Raji (cell line): ENCODE measurements around the gene C9orf72.

ENCODE experiments used
- POLR2A ChIP-seq: IDR thresholded peaks from 2 replicates; pipeline ENCODE4 v1.6.1; 2011; ENCODE audit warnings: low read depth, low read length, control low read depth; ENCODE audit not compliant: insufficient read depth

C9orf72 gene

GRCh38 chr9:27518809-27519208 lies 54.5 kb downstream of the C9orf72 start:
- TF ChIP-seq POLR2A, result no peak

- TF ChIP-seq POLR2A, result no peak
Measured at GRCh38 chr9:27518006-27518405, 55.3 kb downstream of the C9orf72 start.

- TF ChIP-seq POLR2A, result no peak
Measured at GRCh38 chr9:27514551-27514950, 58.7 kb downstream of the C9orf72 start.

GRCh38 chr9:27511771-27512170 lies 61.5 kb downstream of the C9orf72 start:
- TF ChIP-seq POLR2A, result no peak

GRCh38 chr9:27510780-27511179 lies 62.5 kb downstream of the C9orf72 start:
- no peak for TF ChIP-seq POLR2A

- TF ChIP-seq POLR2A, result no peak
Measured at GRCh38 chr9:27506981-27507380, 66.3 kb downstream of the C9orf72 start.

- no peak for TF ChIP-seq POLR2A
Measured at GRCh38 chr9:27505744-27506161, 67.5 kb downstream of the C9orf72 start.

GRCh38 chr9:27504259-27504658 lies 69.0 kb downstream of the C9orf72 start:
- no peak for TF ChIP-seq POLR2A

- TF ChIP-seq POLR2A, result no peak
Measured at GRCh38 chr9:27503623-27504022, 69.7 kb downstream of the C9orf72 start.

GRCh38 chr9:27499451-27499850 lies 73.8 kb downstream of the C9orf72 start:
- TF ChIP-seq POLR2A, result no peak

GRCh38 chr9:27497883-27498417 lies 75.3 kb downstream of the C9orf72 start:
- TF ChIP-seq POLR2A, result no peak
